K562 (cell line): ENCODE data around the gene ABLIM2. TPM values are rescaled to one million over a fixed set of nuclear protein-coding genes. Genes with fewer than 3 reads are reported as not detected.

Source experiments
- DDX20 ChIP-seq: fragments of 450-650 bp; IDR thresholded peaks from 2 replicates; pipeline ENCODE4 v1.6.1; 2016; ENCODE audit warnings: missing genetic modification characterization, low read depth, mild to moderate bottlenecking, missing compliant biosample characterization, moderate library complexity
- JUNB ChIP-seq: fragments of 450-650 bp; formaldehyde crosslinking; conservative IDR thresholded peaks from 2 replicates; pipeline ENCODE4 v1.4.0; 2020; ENCODE audit warnings: mild to moderate bottlenecking
- MAFG ChIP-seq: fragments of 450-650 bp; conservative IDR thresholded peaks from 2 replicates; pipeline ENCODE4 v1.6.1; 2016; ENCODE audit warnings: missing genetic modification characterization, missing compliant biosample characterization
- NBN ChIP-seq: fragments of 450-650 bp; IDR thresholded peaks from 2 replicates; pipeline ENCODE4 v1.6.1; 2016; ENCODE audit warnings: low read depth, mild to moderate bottlenecking
- NUFIP1 ChIP-seq: fragments of 450-650 bp; IDR thresholded peaks from 2 replicates; pipeline ENCODE4 v1.6.1; 2018; ENCODE audit not compliant: partially characterized antibody
- ZNF140 ChIP-seq: fragments of 250-450 bp; sonication (Bioruptor Pico); IDR thresholded peaks from 2 replicates; pipeline ENCODE4 v1.8.0; 2021; ENCODE audit warnings: moderate library complexity, mild to moderate bottlenecking, inconsistent platforms
- ZNF766 ChIP-seq: fragments of 200-800 bp; sonication (Bioruptor generic); conservative IDR thresholded peaks from 2 replicates; pipeline ENCODE4 v1.6.1; 2016; ENCODE audit warnings: missing genetic modification characterization, missing compliant biosample characterization
- polyA plus RNA-seq, 8 experiments: library from polyadenylated mRNA; depleted of rRNA in 4 of 8; stranded (reverse) in 5 of 8; unstranded in 3 of 8; fragments of >200 nt; fragmentation: Nextera tagmentation in 2 of 8; fragmentation: Illumina TruSeq in 1 of 8; extraction: Ambion mirVana in 2 of 8; extraction: Trizol in 1 of 8; gene quantifications; 2 replicates each; pipeline versions ENCODE4 v1.2.1 to v1.2.3, GENCODE V29; 2011 to 2014; ENCODE audit warnings: inconsistent platforms in 1 of 8, missing spikeins in 1 of 8
- total RNA-seq, 7 experiments: library from RNA; depleted of rRNA in 6 of 7; stranded (reverse); fragments of >200 nt in 6 of 7; fragmentation: Illumina TruSeq in 2 of 7; extraction: Trizol in 2 of 7; gene quantifications; 2 replicates each; pipeline versions ENCODE4 v1.2.1 to v1.2.3, GENCODE V29; 2011 to 2021; ENCODE audit warnings: low replicate concordance in 1 of 7
- TF ChIP-seq, protein P1 (sequence below): sonication (generic); formaldehyde crosslinking; IDR thresholded peaks from 2 replicates; pipeline ENCODE4 v1.4.0; 2020; ENCODE audit warnings: mild to moderate bottlenecking, missing genetic modification reagents

Gene ABLIM2
- total and polyA plus RNA-seq, 9 of the 15 experiments (the other 6 are each of a cell fraction or from before 2014, with no cell fraction given), result not detected

DNA sequence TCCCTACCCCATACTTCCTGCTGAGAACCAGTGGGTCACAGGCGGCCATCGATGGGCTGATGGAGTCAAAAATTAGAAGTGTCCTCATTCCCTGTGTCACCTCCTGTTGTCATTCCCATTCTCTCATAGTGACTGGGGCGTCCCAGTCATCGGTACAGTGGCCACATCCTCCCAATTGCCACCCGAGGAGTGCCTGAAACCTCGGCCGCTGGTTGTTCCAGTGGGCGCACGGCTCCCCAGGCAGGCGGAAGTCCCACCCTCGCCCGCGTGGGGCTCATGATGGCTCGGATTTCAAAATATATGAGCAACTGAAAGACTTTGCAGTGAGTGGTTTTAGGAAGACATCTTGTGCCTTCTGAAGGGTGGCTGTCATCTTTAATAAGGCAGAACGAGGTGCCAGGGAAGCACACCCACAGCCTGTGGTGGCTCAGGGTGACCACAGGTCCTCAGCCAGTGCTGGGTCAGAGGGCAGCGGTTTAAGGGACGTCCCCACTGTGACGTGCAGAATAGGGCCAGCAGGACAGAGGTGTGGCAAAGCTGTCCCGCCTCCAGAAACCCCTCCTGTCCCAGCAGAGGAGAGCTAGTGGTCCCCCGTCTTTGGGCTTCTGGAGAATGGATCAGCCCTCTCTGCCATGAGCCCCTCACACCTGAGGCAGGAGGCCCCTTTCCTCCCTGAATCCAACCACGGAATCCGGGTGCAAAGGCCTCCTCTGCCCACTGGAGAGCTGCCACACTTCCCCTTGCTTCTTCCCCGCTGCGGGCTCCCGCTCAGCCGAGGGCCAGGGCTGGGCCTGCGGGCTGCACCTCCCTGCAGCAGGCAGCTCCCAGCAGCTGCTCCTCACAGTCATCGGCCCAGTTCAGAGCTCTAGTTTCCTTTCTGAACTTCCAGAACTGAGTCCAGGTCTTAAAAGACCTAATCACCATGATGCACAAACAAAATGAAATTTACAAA, 90.4 kb downstream of the ABLIM2 start (continued):
- TF ChIP-seq, protein P1, sequence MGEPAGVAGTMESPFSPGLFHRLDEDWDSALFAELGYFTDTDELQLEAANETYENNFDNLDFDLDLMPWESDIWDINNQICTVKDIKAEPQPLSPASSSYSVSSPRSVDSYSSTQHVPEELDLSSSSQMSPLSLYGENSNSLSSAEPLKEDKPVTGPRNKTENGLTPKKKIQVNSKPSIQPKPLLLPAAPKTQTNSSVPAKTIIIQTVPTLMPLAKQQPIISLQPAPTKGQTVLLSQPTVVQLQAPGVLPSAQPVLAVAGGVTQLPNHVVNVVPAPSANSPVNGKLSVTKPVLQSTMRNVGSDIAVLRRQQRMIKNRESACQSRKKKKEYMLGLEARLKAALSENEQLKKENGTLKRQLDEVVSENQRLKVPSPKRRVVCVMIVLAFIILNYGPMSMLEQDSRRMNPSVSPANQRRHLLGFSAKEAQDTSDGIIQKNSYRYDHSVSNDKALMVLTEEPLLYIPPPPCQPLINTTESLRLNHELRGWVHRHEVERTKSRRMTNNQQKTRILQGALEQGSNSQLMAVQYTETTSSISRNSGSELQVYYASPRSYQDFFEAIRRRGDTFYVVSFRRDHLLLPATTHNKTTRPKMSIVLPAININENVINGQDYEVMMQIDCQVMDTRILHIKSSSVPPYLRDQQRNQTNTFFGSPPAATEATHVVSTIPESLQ (CRISPR knock-in tag), result no peak
- TF ChIP-seq NBN (no peak), ZNF140 (CRISPR knock-in tag) (no peak), NUFIP1 (no peak), MAFG (tag) (no peak), ZNF766 (CRISPR knock-in tag) (no peak), DDX20 (tag) (no peak), JUNB (CRISPR knock-in tag) (no peak)
